Cardiac fibroblast (primary cell): ENCODE measurements around the gene CCDC187.

Experiments
- DNase-seq, 2 donors: peaks; one replicate each; pipeline versions ENCODE4 v3.0.0 to v3.0.0-alpha.2; 2010; ENCODE audit warnings: low read depth in 2 of 2
- H3K4me3 ChIP-seq, 2 donors: replicated peaks in 1 of 2; 1 replicate in 1 of 2; 2 replicates in 1 of 2; pipeline ENCODE4 v1.5.1; 2011; ENCODE audit warnings: low read depth in 2 of 2, low read length in 2 of 2, mild to moderate bottlenecking in 2 of 2, moderate library complexity in 1 of 2
- CTCF ChIP-seq: IDR thresholded peaks from one replicate; pipeline ENCODE4 v1.5.1; 2011; ENCODE audit warnings: low read depth, mild to moderate bottlenecking, low read length, inconsistent platforms

The CCDC187 gene

GRCh38 chr9:136255166-136255538, 48.7 kb downstream of the CCDC187 start:
- peak; percentile 27 to 53 for DNase-seq
- no peak for TF ChIP-seq CTCF
- H3K4me3 ChIP-seq: no peak overlapping the region

GRCh38 chr9:136254381-136255165, 49.3 kb downstream of the CCDC187 start:
- no peak for DNase-seq
- H3K4me3 ChIP-seq: no peak overlapping the region
- peak; percentile 1 for TF ChIP-seq CTCF

- TF ChIP-seq CTCF: no peak
- DNase-seq: no peak
Measured at GRCh38 chr9:136253246-136254130, 50.4 kb downstream of the CCDC187 start.

GRCh38 chr9:136252846-136253245, 51.0 kb downstream of the CCDC187 start:
- DNase-seq: no peak
- H3K4me3 ChIP-seq: no peak overlapping the region
- no peak for TF ChIP-seq CTCF

More at GRCh38 chr9:136253246-136254130, 50.4 kb downstream of the CCDC187 start:
- H3K4me3 ChIP-seq: no peak overlapping the region

- no peak for TF ChIP-seq CTCF
Measured at GRCh38 chr9:136252281-136252680, 51.6 kb downstream of the CCDC187 start.

GRCh38 chr9:136251264-136252115, 52.4 kb downstream of the CCDC187 start:
- DNase-seq: no peak
- no peak for TF ChIP-seq CTCF
- no peak overlapping the region for H3K4me3 ChIP-seq

More at GRCh38 chr9:136252281-136252680, 51.6 kb downstream of the CCDC187 start:
- no peak overlapping the region for H3K4me3 ChIP-seq
- DNase-seq: no peak
